GDM1 (cell line): Measurements from ENCODE around the gene TBL1X.
"Not testable (repeated sequence)": the region's sequence is repeated elsewhere in the genome, so short reads cannot be mapped to it uniquely, and the experiment has no call there.

ENCODE experiments used
- DNase-seq: peaks from one replicate; lab custom pipeline; 2025; lab: John Stamatoyannopoulos, UW

TBL1X gene

GRCh38 chrX:9464435-9465371 is at the start of gene TBL1X:
Gene TBL1X, plus strand, starts transcription at chrX:9465058. Its CDS starts 188,529 bp downstream, at chrX:9653587.
- peak; percentile 19 for DNase-seq

DNA sequence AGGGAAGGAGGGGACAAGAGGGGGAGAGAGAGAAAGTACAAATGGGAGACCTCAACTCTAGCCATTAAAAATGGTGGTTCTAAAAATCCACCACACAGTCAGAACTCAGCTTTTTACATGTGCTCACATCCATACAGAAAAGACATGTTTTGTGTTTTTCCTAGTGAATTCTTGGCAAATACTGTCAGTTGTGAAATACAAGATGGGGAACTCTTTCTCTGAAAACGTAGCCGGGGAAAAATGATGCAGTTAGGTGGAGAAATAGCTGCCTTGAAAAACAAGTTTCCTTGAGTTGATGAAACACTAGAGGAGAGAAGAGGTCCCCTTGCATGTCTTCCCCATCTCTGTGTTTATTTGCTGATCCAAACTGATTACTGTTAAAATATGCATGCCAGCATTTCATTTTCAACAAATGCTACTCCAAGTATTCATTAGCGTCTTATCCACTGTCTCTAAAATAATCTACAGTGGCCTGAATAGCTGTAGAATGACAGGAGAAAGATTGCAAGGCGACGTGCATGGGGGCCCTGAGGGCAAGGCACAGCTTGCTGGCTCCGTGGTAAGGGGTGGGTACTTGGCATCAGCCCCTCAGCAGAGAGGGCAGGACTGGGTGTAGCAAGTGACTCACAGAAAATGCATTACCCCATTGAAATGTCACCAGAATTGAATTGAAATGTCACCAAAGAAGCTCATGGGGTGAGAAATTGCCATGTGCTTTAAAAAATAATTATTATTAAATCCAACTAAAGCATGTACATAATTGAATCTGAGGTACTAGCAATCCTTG is 48.1 kb upstream of the TBL1X start:
- no peak for DNase-seq

- no peak for DNase-seq
Measured at GRCh38 chrX:9418262-9418661, 46.6 kb upstream of the TBL1X start.

DNA sequence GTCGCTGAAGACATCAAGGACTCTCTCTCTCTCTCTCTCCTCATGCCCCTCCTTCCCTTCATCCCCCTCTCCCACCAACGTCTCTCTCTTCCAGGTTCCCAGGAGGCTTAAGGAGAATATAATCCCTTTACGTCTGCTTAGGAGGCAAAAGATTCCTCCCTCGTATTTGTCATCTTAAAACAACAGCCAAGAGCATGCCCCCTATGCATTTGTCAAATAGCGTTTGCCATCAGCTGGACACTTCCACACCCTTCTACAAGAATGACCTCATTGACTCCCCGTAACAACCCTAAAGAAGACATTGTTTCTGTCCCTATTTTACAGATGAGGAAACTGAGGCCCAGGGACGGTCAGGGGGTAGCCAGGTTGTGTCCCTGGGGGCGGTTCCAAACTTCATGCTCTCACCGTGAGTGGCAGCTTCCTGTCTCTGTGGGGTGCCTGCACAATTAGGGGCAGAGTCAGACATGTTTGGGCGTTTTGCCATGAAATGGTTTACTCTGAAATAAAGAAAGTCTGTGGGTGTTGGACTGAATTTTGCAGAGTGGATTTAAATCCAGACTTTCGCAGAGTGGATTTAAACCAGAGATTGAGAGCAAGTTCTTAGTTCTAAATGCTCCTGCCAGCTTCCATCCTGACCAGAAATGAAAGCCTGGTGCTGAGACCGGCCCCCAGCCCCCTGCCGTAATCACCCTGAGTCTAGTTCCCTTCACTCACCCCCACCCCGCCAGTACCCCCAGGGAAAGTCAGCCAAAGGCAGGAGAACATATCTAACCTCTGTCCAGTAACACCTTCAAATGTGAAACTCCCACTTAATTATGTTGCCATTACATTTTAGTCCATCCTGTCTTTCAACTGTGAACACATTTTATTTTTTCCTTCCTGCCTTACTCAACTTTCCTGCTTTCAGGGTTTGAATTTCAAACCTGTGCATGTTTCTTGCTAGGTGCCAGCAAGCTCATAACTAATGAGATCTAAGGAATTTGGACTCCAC is 44.3 kb upstream of the TBL1X start:
- DNase-seq: no peak

DNA sequence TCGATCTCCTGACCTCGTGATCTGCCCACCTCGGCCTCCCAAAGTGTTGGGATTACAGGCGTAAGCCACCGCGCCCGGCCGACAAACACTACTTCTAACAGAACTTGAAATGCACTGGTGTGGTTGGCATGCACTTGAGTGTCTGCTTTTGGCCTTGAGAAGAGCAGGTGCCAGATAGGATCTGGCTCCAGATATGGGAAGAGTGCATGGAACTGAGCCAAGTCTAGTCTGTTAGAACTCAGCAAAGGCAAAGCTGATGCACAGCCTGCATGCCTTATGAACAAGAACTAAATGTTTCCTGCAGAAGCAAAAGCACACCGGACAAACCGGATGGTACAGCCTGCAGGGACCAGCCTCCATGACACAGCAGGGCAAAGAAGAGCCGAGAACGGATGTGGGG is 35.1 kb upstream of the TBL1X start:
- no peak for DNase-seq

GRCh38 chrX:9430346-9430921 is 34.4 kb upstream of the TBL1X start:
- DNase-seq: no peak

DNA sequence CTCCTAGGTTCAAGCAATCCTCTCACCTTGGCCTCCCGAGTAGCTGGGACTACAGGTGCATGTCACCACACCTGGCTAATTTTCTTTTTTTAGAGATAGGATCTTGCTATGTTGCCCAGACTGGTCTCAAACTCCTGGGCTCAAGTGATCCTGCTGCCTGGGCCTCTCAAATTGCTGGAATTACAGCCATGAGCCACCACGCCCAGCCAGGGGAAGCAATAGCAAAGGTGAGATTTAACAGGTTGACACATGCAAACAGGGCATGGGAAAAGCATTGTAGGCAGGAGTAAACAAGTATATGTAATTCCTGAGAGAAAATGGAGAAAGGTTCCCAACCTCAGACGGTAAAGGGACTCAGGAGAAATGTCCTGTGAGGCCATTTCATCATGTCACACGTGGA is 33.6 kb upstream of the TBL1X start:
- DNase-seq: no peak

- no peak for DNase-seq
Measured at GRCh38 chrX:9433596-9433995, 31.3 kb upstream of the TBL1X start.

DNA sequence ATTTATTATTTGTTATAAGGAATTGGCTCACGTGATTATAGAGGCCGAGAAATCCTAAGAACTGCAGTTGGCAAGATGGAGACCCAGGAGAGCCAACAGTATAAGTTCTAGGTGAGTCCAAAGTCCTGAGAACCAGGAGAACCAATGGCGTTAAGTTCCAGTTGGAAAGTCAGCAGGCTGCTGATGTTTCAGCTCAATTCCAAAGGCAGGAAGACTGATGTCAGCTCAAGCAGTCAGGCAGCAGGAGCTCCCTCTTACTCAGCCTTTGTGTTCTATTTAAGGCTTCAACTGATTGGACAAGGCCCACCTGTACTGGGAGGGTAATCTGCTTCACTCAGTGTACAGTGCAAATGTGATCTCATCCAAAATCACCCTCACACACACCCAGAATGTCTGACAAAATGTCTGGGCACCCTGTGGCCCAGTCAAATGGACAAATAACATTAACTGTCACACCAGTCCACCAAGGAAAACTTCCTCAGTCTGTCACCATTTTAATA is 30.8 kb upstream of the TBL1X start:
- no peak for DNase-seq

GRCh38 chrX:9435086-9435485 is 29.8 kb upstream of the TBL1X start:
- not testable (repeated sequence) for DNase-seq

- no peak for DNase-seq
Measured at GRCh38 chrX:9436812-9437211, 28.0 kb upstream of the TBL1X start.

GRCh38 chrX:9438933-9439494 is 25.8 kb upstream of the TBL1X start:
- DNase-seq: no peak

DNA sequence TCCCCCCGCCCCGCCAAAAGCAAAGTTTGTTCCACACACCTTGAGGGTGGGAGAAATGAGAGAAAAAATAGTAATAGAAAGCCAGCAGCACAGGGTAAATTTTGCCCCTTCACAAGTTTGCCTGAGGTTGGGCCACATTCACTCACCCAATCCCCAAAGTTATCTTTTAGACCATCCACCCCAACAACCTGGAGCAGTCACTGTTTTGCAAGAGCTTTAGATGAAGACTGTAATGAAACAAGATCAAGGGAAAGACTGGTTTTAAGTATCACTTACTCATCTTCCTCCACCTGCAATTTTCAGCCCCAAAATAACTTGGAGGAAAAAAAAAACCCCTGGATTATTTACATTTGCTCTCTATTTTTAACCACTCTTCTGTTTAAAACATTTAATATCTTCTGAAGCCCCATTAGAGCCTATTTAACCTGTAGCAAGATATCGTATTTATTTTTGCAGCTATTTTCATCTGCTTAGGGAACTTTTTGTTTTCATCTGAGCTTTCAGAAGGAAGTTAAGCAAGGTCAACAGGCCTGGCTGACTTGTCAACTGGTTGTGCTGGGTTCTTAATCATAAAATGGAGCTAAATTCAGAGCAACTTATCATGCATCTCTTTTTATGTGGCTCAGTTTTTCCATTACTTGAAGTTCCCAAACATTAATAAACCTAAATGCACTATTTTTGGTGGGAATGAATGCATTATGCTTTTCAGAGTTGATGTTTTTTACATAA is 24.6 kb upstream of the TBL1X start:
- DNase-seq: no peak

- no peak for DNase-seq
Measured at GRCh38 chrX:9442056-9442455, 22.8 kb upstream of the TBL1X start.

GRCh38 chrX:9443327-9443726 is 21.5 kb upstream of the TBL1X start:
- no peak for DNase-seq

DNA sequence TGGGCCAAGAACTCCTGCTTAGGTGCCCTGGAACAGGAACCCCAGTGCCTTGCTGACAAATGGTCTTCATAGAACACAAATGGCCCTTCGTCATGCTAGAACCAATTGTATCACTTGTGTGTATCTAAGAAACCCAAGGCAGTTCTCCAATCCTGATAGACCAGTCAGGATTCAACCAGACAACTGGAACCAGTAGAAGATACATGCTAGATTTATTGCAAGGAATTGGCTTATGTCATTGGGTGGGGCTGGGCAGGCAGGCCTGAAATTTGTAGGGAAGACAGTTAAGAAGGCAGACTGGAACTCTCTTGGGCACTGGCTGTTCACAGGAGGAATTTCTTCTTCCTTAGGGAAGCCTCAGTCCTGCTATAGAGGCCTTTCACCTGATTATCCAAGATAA is 17.0 kb upstream of the TBL1X start:
- DNase-seq: no peak

DNA sequence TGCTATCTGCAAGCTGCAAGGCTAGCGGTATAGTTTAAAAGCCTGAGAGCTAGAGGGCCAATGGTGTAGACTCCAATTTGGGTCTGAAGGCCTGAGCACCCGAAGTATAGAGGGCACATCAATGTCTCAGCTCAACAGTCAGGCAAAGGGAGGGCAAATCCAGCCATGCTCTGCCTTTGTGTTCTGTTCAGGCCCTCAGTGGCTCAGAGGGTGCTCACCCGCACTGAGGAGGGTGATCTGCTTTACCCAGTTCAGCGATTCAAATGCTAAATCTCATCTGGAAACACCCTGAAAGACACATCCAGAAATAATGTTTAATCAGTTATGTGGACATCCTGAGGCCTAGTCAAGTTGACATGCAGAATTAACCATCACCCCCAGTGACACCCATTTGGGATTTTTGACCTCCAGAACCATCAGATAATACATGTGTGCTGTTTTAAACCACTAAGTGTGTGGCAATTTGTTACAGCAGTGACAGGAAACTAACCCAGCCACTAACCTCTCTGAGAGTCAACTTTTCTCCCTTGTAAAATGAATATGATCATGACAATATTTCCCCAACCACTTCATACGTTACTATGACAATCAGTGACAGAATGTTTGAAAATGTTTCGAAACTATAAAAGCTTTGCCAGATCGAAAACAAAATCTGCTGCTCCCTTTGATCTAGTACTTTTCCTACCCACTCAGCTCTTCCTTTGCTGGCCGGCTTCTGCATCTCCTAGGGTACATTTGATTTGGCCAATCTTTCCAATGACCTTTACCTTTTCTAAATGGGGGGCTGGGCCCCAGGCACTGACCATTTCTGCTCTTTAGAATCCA is 8.4 kb upstream of the TBL1X start:
- DNase-seq: no peak

DNA sequence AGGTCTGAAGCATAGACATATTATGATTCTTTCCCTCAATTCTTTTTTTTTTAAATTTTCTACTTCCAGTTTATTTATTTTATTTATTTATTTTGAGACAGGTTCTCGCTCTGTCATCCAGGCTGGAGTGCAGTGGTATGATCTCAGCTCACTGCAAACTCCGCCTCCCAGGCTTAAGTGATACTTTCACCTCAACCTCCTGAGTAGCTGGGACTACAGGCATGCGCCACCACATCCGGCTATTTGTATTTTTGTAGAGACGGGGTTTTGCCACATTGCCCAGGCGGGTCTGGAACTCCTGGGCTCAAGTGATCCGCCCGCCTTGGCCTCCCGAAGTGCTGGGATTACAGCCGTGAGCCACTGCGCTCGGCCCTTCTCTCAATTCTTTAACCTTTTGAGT is 6.8 kb upstream of the TBL1X start:
- not testable (repeated sequence) for DNase-seq

- DNase-seq: no peak
Measured at GRCh38 chrX:9458516-9459078, 6.3 kb upstream of the TBL1X start.
